ENCODE measurements around the gene INPP4B. TPM values are rescaled to one million over a fixed set of nuclear protein-coding genes. Genes with fewer than 3 reads are reported as not detected.
A peak's percentile ranks its signal among the peaks of the same experiment; 100 is the strongest.
"Not testable (repeated sequence)": the region's sequence is repeated elsewhere in the genome, so short reads cannot be mapped to it uniquely, and the experiment has no call there.

INPP4B gene
- total and polyA plus RNA-seq, 2 donors from 2014 or later: 2.6 to 18.9 TPM

- Histone ChIP-seq H3K36me3 (ENCODE audit: control insufficient read depth in 2 of 3, insufficient read depth in 3 of 3, low read length in 3 of 3) (no peaks in the 10 kb centered on the region), H3K4me1 (ENCODE audit: control insufficient read depth in 2 of 3, insufficient read depth in 2 of 3, low read depth in 1 of 3, low read length in 3 of 3) (no peaks in the 10 kb centered on the region), H3K27me3 (ENCODE audit: control insufficient read depth, insufficient read depth, low read length) (no peaks in the 10 kb centered on the region), H3K27ac (ENCODE audit: low read depth in 2 of 2, low read length in 2 of 2) (no peak overlapping the region), H3K9ac (ENCODE audit: low read length in 3 of 3) (no peak overlapping the region), H3K4me3 (ENCODE audit: low read length in 3 of 3) (no peak overlapping the region), H3K9me3 (ENCODE audit: control insufficient read depth in 2 of 3, insufficient read depth in 1 of 3, low read length in 3 of 3) (no peaks in the 10 kb centered on the region)
- no peak for TF ChIP-seq CTCF (IDR thresholded peaks at IDR 0.05; ENCODE audit: borderline replicate concordance, extremely low read depth, insufficient read depth)
- FAIRE-seq: no peak
- intact Hi-C loops (cut with DNase I): no loop called here
- DNase-seq: no peak
Observed at GRCh38 chr4:142509881-142510280, 336.2 kb downstream of the INPP4B start.

DNA sequence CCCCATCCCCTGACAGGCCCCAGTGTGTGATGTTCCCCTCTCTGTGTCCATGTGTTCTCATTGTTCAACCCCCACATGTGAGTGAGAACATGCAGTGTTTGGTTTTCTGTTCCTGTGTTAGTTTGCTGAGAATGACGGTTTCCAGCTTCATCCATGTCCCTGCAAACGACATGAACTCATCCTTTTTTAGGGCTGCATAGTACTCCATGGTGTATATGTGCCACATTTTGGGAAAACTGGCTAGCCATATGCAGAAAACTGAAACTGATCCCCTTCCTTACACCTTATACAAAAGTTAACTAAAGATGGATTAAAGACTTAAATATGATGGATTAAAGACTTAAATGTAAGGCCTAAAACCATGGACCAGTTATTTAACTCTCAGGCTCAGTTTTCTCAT is 336.7 kb downstream of the INPP4B start:
- intact Hi-C loops (cut with DNase I); H3K4me1 ChIP-seq (ENCODE audit: control insufficient read depth in 2 of 3, insufficient read depth in 2 of 3, low read depth in 1 of 3, low read length in 3 of 3); H3K9me3 ChIP-seq (ENCODE audit: control insufficient read depth in 2 of 3, insufficient read depth in 1 of 3, low read length in 3 of 3); DNase-seq; FAIRE-seq; H3K27ac ChIP-seq (ENCODE audit: low read depth in 2 of 2, low read length in 2 of 2); H3K4me3 ChIP-seq (ENCODE audit: low read length in 3 of 3); H3K36me3 ChIP-seq (ENCODE audit: control insufficient read depth in 2 of 3, insufficient read depth in 3 of 3, low read length in 3 of 3); H3K9ac ChIP-seq (ENCODE audit: low read length in 3 of 3); H3K27me3 ChIP-seq (ENCODE audit: control insufficient read depth, insufficient read depth, low read length): not testable (repeated sequence)

- no peak for TF ChIP-seq CTCF (IDR thresholded peaks at IDR 0.05; ENCODE audit: borderline replicate concordance, extremely low read depth, insufficient read depth)
- Histone ChIP-seq H3K27me3 (ENCODE audit: control insufficient read depth, insufficient read depth, low read length) (no peaks in the 10 kb centered on the region), H3K9me3 (ENCODE audit: control insufficient read depth in 2 of 3, insufficient read depth in 1 of 3, low read length in 3 of 3) (no peaks in the 10 kb centered on the region), H3K4me1 (ENCODE audit: control insufficient read depth in 2 of 3, insufficient read depth in 2 of 3, low read depth in 1 of 3, low read length in 3 of 3) (no peaks in the 10 kb centered on the region), H3K4me3 (ENCODE audit: low read length in 3 of 3) (no peak overlapping the region), H3K27ac (ENCODE audit: low read depth in 2 of 2, low read length in 2 of 2) (no peak overlapping the region), H3K36me3 (ENCODE audit: control insufficient read depth in 2 of 3, insufficient read depth in 3 of 3, low read length in 3 of 3) (no peaks in the 10 kb centered on the region), H3K9ac (ENCODE audit: low read length in 3 of 3) (no peak overlapping the region)
- no peak for FAIRE-seq
- intact Hi-C loops (cut with DNase I): no loop called here
- DNase-seq: no peak
Observed at GRCh38 chr4:142500966-142501365, 345.1 kb downstream of the INPP4B start.

- Histone ChIP-seq H3K4me3 (ENCODE audit: low read length in 3 of 3) (no peak overlapping the region), H3K27ac (ENCODE audit: low read depth in 2 of 2, low read length in 2 of 2) (no peak overlapping the region), H3K36me3 (ENCODE audit: control insufficient read depth in 2 of 3, insufficient read depth in 3 of 3, low read length in 3 of 3) (no peaks in the 10 kb centered on the region), H3K27me3 (ENCODE audit: control insufficient read depth, insufficient read depth, low read length) (no peaks in the 10 kb centered on the region), H3K4me1 (ENCODE audit: control insufficient read depth in 2 of 3, insufficient read depth in 2 of 3, low read depth in 1 of 3, low read length in 3 of 3) (no peaks in the 10 kb centered on the region), H3K9ac (ENCODE audit: low read length in 3 of 3) (no peak overlapping the region), H3K9me3 (ENCODE audit: control insufficient read depth in 2 of 3, insufficient read depth in 1 of 3, low read length in 3 of 3) (no peaks in the 10 kb centered on the region)
- intact Hi-C loops (cut with DNase I): no loop called here
- DNase-seq (peak in 2 of 5 donors; percentile 19 to 25), FAIRE-seq (no peak)
- TF ChIP-seq CTCF (IDR thresholded peaks at IDR 0.05; ENCODE audit: borderline replicate concordance, extremely low read depth, insufficient read depth): no peak
Observed at GRCh38 chr4:142497606-142498005, 348.5 kb downstream of the INPP4B start.
